Karpas-422 (cell line): Measurements from ENCODE around the gene MEX3A. TPM values are rescaled to one million over a fixed set of nuclear protein-coding genes. Genes with fewer than 3 reads are reported as not detected.

ENCODE experiments used
- DNase-seq: peaks from one replicate; pipeline ENCODE4 v3.0.0-alpha.2; 2015
- H2AFZ ChIP-seq: fragments of 200-600 bp; sonication (generic); 2 replicates; pipeline ENCODE4 v1.6.1; 2014; ENCODE audit warnings: antibody characterized with exemption, low read length, mixed read lengths
- H3K27ac ChIP-seq: fragments of 200-600 bp; sonication (generic); 2 replicates; pipeline ENCODE4 v1.5.1; 2014; ENCODE audit warnings: mild to moderate bottlenecking, low read length, moderate library complexity
- H3K27me3 ChIP-seq: fragments of 200-600 bp; sonication (generic); 2 replicates; pipeline ENCODE4 v1.6.1; 2014; ENCODE audit warnings: low read length, mixed read lengths
- H3K36me3 ChIP-seq: fragments of 200-600 bp; sonication (generic); 2 replicates; pipeline ENCODE4 v1.6.1; 2014; ENCODE audit warnings: low read length, mixed read lengths; ENCODE audit not compliant: insufficient read depth
- H3K4me1 ChIP-seq: fragments of 200-600 bp; sonication (generic); 2 replicates; pipeline ENCODE4 v1.6.1; 2014; ENCODE audit warnings: mild to moderate bottlenecking, low read length, mixed read lengths
- H3K4me2 ChIP-seq: fragments of 200-600 bp; sonication (generic); 2 replicates; pipeline ENCODE4 v1.6.1; 2014; ENCODE audit warnings: low read length, low read depth, mild to moderate bottlenecking; ENCODE audit not compliant: poor library complexity, severe bottlenecking
- H3K4me3 ChIP-seq: fragments of 200-600 bp; sonication (generic); 2 replicates; pipeline ENCODE4 v1.5.1; 2014; ENCODE audit warnings: mild to moderate bottlenecking, antibody characterized with exemption, low read length, mixed read lengths
- H3K79me2 ChIP-seq: fragments of 200-600 bp; sonication (generic); 2 replicates; pipeline ENCODE4 v1.6.1; 2014; ENCODE audit warnings: mild to moderate bottlenecking, low read length, mixed read lengths
- H3K9ac ChIP-seq: fragments of 200-600 bp; sonication (generic); 2 replicates; pipeline ENCODE4 v1.6.0; 2014; ENCODE audit warnings: low read length
- H3K9me2 ChIP-seq: fragments of 200-600 bp; sonication (generic), shearing (Covaris generic); replicated peaks from 2 replicates; pipeline ENCODE4 v1.6.0; 2014; ENCODE audit warnings: mild to moderate bottlenecking, low read length, moderate library complexity; ENCODE audit not compliant: insufficient read depth
- H3K9me3 ChIP-seq: fragments of 300-700, 200-600 bp; sonication (generic); 2 replicates; pipeline ENCODE4 v1.6.1; 2014; ENCODE audit warnings: low read length, mixed read lengths
- H4K20me1 ChIP-seq: fragments of 200-600 bp; sonication (generic); 2 replicates; pipeline ENCODE4 v1.6.1; 2014; ENCODE audit warnings: mild to moderate bottlenecking, antibody characterized with exemption, low read length, low read depth; ENCODE audit not compliant: insufficient read depth
- total RNA-seq: library from RNA; depleted of rRNA; stranded (reverse); fragments of >200 nt; shearing (Covaris generic); gene quantifications from 2 replicates; pipeline ENCODE4 v1.2.3, GENCODE V29; 2014; ENCODE audit warnings: low replicate concordance

The MEX3A gene
- total RNA-seq, 1 experiment from 2014 or later = 2.3 TPM

GRCh38 chr1:156106624-156107488 is 24.6 kb upstream of the MEX3A start:
- Histone ChIP-seq H3K9me2 (no peaks in the 10 kb centered on the region), H3K27ac (peak overlapping the region; percentile 40; the same call in 1 of the 2 replicates), H2AFZ (peak overlapping the region; percentile 95), H3K4me3 (peak overlapping the region; percentile 45; the same call in 1 of the 2 replicates), H3K4me2 (peak overlapping the region; percentile 99), H4K20me1 (no peaks in the 10 kb centered on the region), H3K27me3 (no peaks in the 10 kb centered on the region), H3K4me1 (peaks cover 35% of the 10 kb centered on the region), H3K79me2 (no peaks in the 10 kb centered on the region), H3K36me3 (no peaks in the 10 kb centered on the region), H3K9ac (peak overlapping the region; percentile 56), H3K9me3 (no peaks in the 10 kb centered on the region)
- DNase-seq = no peak

DNA sequence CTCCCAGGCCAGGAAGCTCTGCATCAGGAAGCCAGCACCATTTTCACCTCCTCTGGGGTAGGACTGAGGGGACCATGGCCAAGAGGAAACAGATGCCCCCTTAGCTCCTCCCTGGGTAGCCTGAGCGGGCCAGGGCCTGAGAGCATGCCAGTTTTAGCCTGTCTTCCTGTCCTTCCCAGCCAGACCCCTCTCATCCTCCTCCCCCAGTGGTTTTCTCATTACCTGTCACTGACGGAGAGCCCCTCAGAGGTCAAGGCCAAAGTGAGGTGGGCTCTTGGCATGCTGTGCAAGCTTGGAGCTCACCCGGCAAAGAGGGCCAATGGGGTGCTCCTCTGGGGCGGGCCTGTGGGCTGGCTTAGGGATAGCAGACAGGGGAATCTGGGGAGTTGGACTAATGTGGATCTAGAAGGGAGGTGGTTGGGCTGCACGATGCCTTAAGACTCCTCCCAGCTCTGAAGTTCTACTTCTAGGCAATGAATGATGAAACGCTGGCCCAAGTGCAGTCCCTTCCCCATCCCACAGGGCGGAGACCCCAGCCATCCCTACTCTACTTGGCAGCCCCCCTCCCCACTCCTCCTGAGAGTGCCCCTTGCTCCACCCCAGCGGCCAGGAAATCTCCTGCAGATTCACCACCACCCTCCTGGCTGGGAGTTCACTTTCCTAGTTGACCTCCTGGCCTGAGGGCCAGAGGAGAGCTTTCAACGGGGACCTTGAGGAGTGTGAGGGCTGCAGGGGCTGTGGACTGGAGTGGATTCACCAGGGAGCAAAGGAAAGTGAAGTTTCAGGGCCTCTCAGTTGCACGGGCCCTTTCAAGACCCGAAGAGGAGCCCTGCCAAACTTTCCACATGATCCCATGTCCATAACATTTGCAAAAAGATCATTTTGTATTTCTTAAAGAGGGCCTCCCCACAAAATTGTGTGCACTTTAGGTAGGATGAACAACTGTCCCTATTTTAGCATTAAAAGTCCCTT is 22.9 kb upstream of the MEX3A start:
- no peaks in the 10 kb centered on the region for H3K9me2 ChIP-seq
- peak overlapping the region; percentile 96 for H3K9ac ChIP-seq
- H3K79me2 ChIP-seq = no peaks in the 10 kb centered on the region
- H2AFZ ChIP-seq = peak overlapping the region; percentile 84
- peak overlapping the region; percentile 85 for H3K27ac ChIP-seq
- no peaks in the 10 kb centered on the region for H3K27me3 ChIP-seq
- no peaks in the 10 kb centered on the region for H3K36me3 ChIP-seq
- DNase-seq = no peak
- H3K4me3 ChIP-seq = peak overlapping the region; percentile 83
- H3K9me3 ChIP-seq = no peaks in the 10 kb centered on the region
- H4K20me1 ChIP-seq = no peaks in the 10 kb centered on the region
- peak overlapping the region; percentile 99 for H3K4me2 ChIP-seq
- peaks cover 35% of the 10 kb centered on the region for H3K4me1 ChIP-seq

- no peak overlapping the region for H3K27ac ChIP-seq
- no peak for DNase-seq
Observed at GRCh38 chr1:156104065-156104810, 22.0 kb upstream of the MEX3A start.

DNA sequence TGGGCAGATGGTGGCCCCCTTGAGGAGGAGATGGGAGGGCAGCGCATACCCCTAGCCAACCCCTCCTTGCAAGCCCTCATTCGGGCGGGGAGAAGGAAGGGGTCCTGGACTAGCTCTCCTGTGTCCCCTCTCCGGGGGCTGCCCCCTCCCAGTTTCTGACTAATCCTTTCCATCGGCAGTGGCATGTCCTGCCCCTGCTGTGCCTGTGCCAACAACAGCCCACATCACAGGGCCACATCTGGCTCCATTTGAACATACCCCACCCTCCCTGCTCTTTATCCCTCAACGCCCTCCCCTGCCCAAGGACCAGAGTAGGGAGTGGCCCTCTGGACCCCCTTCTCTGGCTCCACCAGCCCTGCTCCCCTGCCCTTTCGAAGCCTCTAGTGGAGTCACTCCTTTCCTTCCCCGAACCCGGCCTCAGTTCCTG is 21.3 kb upstream of the MEX3A start:
- H3K27me3 ChIP-seq = no peaks in the 10 kb centered on the region
- no peak for DNase-seq
- H3K36me3 ChIP-seq = no peaks in the 10 kb centered on the region
- no peak overlapping the region for H3K9ac ChIP-seq
- no peaks in the 10 kb centered on the region for H4K20me1 ChIP-seq
- no peak overlapping the region for H3K4me2 ChIP-seq
- no peaks in the 10 kb centered on the region for H3K9me3 ChIP-seq
- H3K4me1 ChIP-seq = peaks cover 35% of the 10 kb centered on the region
- H3K9me2 ChIP-seq = no peaks in the 10 kb centered on the region
- H3K27ac ChIP-seq = no peak overlapping the region
- H3K79me2 ChIP-seq = no peaks in the 10 kb centered on the region
- H3K4me3 ChIP-seq = no peak overlapping the region
- H2AFZ ChIP-seq = no peak overlapping the region

More at GRCh38 chr1:156104065-156104810, 22.0 kb upstream of the MEX3A start:
- H3K27me3 ChIP-seq = no peaks in the 10 kb centered on the region
- no peaks in the 10 kb centered on the region for H3K79me2 ChIP-seq
- no peaks in the 10 kb centered on the region for H3K36me3 ChIP-seq
- H3K4me3 ChIP-seq = no peak overlapping the region
- no peaks in the 10 kb centered on the region for H4K20me1 ChIP-seq
- no peaks in the 10 kb centered on the region for H3K9me2 ChIP-seq
- peak overlapping the region; percentile 96; the same call in 1 of the 2 replicates for H3K9ac ChIP-seq
- peaks cover 35% of the 10 kb centered on the region for H3K4me1 ChIP-seq
- H2AFZ ChIP-seq = no peak overlapping the region
- no peaks in the 10 kb centered on the region for H3K9me3 ChIP-seq
- peak overlapping the region; percentile 99 for H3K4me2 ChIP-seq

GRCh38 chr1:156102633-156103511 is 20.6 kb upstream of the MEX3A start:
- Histone ChIP-seq H3K27me3 (no peaks in the 10 kb centered on the region), H3K9me2 (no peaks in the 10 kb centered on the region), H3K4me2 (no peak overlapping the region), H3K4me1 (peaks cover 35% of the 10 kb centered on the region), H2AFZ (no peak overlapping the region), H3K9ac (no peak overlapping the region), H3K27ac (no peak overlapping the region), H3K79me2 (no peaks in the 10 kb centered on the region), H3K36me3 (no peaks in the 10 kb centered on the region), H3K9me3 (no peaks in the 10 kb centered on the region), H4K20me1 (no peaks in the 10 kb centered on the region), H3K4me3 (no peak overlapping the region)
- DNase-seq = no peak

DNA sequence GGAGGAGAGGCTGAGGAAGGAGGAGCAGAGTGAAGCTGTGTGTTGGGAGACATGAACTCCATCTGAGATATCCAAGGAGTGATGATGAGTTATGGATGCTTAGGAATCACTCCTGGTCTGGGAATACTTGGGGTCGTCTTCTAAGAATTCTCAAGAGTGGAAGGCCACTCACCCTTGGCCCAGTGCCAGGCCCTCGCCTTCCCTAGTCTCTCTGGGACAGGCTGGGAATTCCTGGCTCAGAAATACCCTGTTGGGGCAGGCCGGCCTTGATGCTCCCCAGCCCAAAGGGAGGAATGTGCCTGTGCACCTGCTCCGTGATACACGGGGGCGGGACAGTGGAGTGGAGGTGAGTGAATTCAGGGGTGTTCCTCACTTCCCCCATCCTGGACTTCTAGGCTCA is 19.6 kb upstream of the MEX3A start:
- DNase-seq = no peak
- no peak overlapping the region for H3K9ac ChIP-seq
- no peak overlapping the region for H3K4me2 ChIP-seq
- no peaks in the 10 kb centered on the region for H3K9me3 ChIP-seq
- H3K79me2 ChIP-seq = no peaks in the 10 kb centered on the region
- H4K20me1 ChIP-seq = no peaks in the 10 kb centered on the region
- H3K9me2 ChIP-seq = no peaks in the 10 kb centered on the region
- peaks cover 37% of the 10 kb centered on the region for H3K4me1 ChIP-seq
- H2AFZ ChIP-seq = no peak overlapping the region
- no peak overlapping the region for H3K27ac ChIP-seq
- H3K36me3 ChIP-seq = no peaks in the 10 kb centered on the region
- no peaks in the 10 kb centered on the region for H3K27me3 ChIP-seq
- no peak overlapping the region for H3K4me3 ChIP-seq

- no peaks in the 10 kb centered on the region for H3K79me2 ChIP-seq
- DNase-seq = no peak
- no peak overlapping the region for H3K4me2 ChIP-seq
- H3K9ac ChIP-seq = no peak overlapping the region
- no peaks in the 10 kb centered on the region for H3K9me2 ChIP-seq
- no peaks in the 10 kb centered on the region for H3K27me3 ChIP-seq
- no peaks in the 10 kb centered on the region for H3K36me3 ChIP-seq
- H3K4me1 ChIP-seq = peaks cover 27% of the 10 kb centered on the region
- H3K4me3 ChIP-seq = no peak overlapping the region
- H3K9me3 ChIP-seq = no peaks in the 10 kb centered on the region
- no peaks in the 10 kb centered on the region for H4K20me1 ChIP-seq
- no peak overlapping the region for H2AFZ ChIP-seq
- no peak overlapping the region for H3K27ac ChIP-seq
Observed at GRCh38 chr1:156100205-156100995, 18.1 kb upstream of the MEX3A start.
